ENCODE results near the gene MAN2A1.
"Not testable (repeated sequence)": the region's sequence is repeated elsewhere in the genome, so short reads cannot be mapped to it uniquely, and the experiment has no call there.

MAN2A1 gene

DNA sequence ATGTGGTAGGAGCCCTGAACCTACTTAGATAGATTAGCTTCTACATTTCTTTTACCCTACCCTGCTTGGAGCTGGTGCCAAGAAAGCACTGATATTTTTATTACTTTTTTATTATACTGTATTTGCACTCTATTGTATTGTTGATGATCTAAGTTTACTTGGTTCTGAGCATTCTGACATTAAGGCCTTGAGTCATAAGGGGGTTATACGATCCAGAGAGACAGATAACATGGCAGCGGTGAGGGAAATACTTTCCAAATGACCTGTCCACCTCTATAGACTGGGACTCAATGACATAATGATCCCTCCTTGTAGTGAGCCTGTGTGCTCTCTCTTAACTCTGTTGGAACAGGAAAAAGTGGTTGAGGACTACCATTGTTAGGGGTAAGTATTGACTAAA is 176.3 kb downstream of the MAN2A1 start:
- DNase-seq (ENCODE audit: low read depth, low spot score), result no peak

DNA sequence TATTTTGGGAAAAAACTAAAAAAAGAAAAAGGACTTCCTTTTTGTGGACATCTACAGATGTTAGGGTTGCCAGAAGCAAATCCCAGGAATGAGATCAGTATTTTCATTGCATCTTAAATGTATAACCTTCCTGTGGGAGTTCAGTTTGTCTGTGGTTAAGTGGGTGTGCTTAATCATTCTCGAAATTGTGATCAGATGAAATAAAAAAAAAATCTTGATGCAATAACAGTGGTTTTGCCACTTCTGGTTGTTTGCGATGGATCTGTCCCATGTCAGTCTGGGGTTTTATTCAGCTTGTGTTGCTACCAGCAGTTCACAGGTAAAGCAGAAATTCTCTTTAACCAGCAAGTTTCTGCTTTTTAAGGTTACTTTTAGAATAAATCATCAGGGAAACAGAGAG is 179.0 kb downstream of the MAN2A1 start:
- no peak for DNase-seq (ENCODE audit: low read depth, low spot score)

DNA sequence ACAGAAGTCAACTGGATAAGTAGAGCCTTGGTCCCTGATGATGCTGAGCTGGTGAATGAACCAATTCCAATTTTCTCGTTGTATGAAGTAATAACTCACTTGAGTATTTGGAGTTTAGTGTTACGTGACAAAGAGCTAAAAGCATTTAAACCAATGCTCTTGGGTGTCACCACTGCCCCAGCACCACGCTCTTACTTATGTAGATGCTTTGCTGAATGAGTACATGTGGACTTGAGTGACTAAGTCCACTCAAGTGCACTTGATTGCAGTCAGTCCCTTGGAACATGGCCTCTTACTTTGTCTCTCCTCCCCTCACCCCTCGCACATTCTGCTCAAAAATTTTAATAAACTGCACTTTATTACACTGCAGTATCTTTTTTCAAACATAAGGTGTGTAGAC is 184.0 kb downstream of the MAN2A1 start:
- DNase-seq (ENCODE audit: low read depth, low spot score), result no peak

DNA sequence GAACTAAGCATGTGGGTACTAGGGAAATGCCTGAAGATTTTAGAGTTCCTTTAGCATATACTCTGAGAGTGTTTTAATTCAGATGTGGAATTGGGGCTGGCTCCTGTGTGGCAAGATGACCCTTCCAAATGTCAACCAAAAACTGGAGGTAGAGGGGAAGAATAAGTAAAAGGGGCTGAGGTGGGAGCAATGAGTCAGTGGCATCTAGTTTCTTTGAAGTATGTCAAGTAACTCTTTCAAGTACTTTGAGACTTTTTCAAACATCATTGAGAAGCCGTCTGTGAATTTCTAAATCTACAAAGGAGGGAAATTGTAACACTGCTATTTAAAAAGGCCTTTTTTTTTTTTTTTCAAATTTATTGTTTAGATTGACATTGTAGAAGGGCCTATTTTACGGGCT is 184.4 kb downstream of the MAN2A1 start:
- DNase-seq (ENCODE audit: low read depth, low spot score), result no peak

DNA sequence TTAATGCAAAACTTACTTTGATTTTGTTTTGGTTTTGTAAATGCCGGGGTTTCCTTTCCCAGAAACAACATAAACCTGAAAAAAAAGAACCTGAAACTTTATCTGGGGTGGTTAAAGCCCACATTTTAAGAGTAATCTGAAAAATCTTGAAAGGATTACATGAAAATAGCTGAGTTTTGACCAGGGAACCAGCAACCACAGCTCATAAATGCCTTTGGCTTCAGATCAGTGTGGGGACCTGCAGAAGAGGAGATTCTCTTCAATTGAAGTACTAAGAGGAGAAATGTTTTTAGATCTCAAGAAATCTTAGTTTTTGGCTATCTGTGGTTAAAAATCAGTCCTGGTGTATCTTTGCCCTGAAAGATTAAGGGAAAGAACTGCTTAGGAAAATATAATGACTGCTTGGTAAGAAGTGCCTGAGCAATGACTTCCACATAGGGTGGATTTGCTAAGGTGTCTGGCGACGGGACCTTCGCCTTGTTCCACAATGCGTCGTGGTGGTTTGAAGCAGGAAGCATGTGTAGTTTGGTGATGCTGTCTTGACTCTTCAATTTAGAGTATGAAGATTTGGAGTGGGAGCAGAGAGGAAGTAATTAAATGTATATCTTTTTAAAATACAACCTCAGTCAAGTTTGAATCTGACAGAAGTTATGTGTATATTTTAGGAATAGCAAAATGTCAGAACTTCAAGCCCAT is 186.5 kb downstream of the MAN2A1 start:
- DNase-seq (ENCODE audit: low read depth, low spot score), result no peak

DNA sequence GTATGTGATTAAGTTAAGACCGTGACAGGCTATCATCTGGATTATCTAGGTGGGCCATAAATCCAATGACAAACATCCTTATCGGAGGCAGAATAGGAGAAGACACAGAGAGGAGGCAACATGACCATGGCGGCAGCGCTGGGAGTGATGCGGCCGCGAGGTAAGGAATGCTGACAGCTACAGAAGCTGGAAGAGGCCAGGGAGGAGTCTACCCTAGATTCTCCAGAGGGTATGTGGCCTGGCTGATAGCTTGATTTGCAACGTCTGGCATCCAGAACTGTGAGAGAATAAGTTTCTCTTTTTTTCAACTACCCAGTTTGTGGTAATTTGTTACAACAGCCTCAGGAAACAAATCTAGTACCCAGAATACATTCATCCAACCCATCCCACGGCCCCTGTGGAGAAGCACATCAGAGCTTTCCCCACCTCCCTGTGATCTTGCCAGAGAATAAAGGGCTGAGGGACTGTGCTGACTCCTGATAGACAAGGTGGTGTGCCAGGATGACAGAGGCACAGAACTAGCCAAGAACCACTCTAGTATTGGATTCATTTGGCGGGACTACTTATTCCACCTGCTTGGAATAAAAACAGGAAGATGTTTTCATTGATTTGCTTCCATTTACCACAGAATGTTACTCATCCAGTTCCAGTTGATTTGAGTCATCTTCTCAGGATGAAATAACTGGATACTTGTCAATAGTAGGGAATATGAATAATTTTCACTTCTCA is 187.4 kb downstream of the MAN2A1 start:
- peak; percentile 10 for DNase-seq (ENCODE audit: low read depth, low spot score)

DNA sequence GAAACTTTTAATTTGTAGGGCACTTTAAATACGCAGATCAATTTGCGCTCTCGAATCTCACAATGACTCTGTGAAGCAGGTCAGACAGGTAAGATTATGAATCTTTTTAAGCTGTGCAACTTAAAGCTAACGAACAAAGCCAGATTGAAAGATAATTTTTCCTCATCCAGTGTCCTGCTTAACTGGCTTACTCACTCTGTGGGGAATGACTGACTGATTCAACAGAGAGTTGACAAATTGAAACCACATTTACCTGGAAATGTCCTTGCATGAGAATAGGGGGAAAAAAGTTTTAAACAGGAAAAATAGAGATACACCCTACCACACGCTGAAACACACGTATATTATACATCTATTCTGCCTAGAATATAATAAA is 187.9 kb downstream of the MAN2A1 start:
- DNase-seq (ENCODE audit: low read depth, low spot score), result no peak

DNA sequence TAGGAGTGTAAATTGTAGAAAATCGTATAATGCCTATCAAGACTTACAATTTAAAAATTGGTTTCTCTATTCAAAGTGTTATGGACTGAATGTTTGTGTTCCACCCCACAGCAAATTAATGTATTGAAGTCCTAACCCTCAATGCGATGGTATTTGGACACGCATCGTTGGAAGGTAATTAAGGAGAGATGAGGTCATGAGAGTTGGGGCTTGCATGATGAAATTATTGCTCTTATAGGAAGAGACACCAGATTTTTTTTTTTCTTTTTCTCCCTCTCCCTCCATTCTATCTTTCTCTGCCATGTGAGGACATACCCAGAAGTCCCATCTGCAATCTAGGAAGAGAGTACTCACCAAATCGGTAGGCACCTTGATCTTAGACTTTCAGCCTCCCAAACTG is 189.2 kb downstream of the MAN2A1 start:
- no peak for DNase-seq (ENCODE audit: low read depth, low spot score)

DNA sequence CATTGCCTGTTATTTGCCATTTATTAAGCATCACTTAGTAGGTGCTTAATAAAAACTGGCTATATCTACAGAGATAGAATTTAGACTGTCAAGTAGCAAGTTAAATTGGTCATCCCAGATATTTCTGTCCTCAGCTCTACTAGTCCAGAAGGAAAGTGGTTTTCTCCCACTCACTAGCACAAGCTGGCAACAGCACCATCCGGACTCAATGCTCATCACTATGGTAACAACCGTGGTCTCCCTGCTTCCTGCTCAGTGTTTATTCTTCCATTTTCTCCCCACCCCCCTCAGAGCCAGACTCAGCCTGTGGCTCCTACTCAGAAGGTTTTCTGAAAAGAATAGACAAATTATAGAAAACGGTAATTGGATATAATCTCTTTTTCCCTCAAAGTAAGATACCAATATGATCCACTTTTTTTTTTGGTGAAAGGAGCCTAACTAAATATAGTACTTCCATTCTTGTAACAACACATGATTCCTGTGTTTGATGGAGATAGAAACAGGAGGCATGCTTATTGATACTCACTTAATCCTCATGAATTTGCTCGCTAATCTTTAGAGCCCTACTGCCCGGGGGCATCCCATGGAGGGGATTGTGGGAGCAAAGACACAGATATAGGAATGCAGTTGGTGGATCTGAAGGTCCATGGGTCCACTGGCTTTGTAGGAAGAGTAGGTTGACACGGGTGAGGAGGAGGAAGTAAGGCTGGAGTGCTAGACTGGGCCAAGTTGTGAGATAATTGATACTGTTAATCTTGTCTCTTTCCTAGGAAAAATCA is 191.4 kb downstream of the MAN2A1 start:
- no peak for DNase-seq (ENCODE audit: low read depth, low spot score)

DNA sequence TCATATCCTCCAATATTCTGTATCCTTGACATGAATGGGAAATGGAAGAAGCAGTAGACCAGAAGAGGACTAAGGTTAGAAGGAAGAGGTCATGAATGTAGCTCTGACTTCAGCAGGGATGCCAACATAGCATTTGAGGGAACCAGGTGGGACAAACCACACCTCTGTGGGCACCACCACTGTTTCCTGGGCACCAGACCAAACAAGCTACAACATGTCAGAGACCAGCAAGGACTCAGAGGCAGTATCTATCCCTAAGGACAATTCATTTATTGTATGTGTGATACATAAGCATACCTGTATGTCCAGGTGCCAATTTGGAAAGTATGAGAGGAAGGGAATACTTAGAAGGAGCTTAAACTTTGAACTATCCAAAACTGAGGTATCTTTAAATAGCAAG is 192.8 kb downstream of the MAN2A1 start:
- no peak for DNase-seq (ENCODE audit: low read depth, low spot score)

DNA sequence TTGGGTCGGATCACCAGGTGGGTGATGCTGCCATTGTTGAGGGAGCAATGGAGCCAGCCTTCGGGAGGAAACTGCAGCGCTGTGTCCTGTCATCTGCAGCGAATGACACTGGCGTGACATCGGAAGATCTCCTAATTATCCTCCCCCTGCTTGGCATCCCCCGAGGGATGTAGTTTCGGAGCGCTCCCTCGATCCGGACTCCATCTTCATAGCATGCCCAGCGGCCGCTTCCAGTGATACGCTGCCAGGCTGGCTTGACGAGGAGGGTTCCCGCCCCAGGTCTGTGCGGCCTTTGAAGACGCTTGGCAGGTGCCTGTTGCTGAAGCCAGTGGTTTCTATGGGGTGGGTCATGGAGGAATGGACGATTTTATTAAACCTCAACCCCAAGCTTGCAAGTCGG is 194.9 kb downstream of the MAN2A1 start:
- no peak for DNase-seq (ENCODE audit: low read depth, low spot score)

DNA sequence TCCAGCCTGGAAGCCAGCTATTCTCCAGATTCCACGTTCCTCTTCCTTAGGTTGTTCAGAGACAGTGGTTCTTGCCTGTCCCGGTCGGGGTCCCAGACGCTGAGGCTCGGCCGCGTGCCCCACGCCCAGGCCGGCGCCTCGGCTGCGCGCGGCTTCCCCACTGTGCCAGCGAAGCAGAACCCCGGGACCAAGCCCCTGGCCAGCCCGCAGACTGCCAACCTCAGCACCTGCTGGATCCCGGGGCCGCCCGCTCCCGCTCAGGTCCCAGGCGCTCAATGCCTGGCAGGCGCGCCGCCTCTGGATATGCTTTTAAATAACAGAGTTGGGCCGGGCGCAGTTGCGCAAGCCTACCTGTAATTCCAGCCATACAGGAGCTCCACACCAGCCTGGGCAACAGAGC is 195.5 kb downstream of the MAN2A1 start:
- DNase-seq (ENCODE audit: low read depth, low spot score), result no peak

DNA sequence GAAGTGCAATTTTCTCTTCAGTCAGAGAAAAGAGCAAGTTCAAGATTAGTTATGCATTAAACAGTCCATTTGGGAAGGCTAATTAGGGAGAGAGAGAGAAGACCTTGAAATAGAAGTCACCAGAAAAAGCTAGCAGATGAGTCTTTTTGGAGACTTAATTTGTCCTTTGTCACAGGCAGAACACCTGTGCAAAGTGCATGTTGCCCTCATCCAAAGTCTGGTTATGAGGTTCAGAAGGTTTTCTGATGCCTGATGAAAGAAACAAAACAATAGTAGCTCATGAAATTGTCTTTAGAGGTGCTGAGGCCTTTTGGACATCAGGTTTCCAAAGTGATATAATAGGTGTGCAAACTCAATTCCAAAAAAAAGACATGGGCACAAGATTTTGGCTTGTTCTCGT is 199.3 kb downstream of the MAN2A1 start:
- no peak for DNase-seq (ENCODE audit: low read depth, low spot score)

DNA sequence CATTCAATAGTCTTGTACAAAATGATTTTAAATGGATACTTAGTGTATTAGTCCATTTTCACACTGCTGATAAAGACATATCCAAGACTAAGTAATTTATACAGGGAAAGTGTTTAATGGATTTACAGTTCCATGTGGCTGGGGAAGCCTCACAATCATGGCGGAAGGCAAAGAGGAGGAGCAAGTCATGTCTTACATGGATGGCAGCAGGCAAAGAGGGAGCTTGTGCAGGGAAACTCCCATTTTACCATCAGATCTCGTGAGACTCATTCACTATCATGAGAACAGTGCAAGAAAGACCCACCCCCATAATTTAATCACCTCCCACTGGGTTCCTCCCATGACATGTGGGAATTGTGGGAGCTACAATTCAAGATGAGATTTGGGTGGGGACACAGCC is 203.5 kb downstream of the MAN2A1 start:
- not testable (repeated sequence) for DNase-seq (ENCODE audit: low read depth, low spot score)

DNA sequence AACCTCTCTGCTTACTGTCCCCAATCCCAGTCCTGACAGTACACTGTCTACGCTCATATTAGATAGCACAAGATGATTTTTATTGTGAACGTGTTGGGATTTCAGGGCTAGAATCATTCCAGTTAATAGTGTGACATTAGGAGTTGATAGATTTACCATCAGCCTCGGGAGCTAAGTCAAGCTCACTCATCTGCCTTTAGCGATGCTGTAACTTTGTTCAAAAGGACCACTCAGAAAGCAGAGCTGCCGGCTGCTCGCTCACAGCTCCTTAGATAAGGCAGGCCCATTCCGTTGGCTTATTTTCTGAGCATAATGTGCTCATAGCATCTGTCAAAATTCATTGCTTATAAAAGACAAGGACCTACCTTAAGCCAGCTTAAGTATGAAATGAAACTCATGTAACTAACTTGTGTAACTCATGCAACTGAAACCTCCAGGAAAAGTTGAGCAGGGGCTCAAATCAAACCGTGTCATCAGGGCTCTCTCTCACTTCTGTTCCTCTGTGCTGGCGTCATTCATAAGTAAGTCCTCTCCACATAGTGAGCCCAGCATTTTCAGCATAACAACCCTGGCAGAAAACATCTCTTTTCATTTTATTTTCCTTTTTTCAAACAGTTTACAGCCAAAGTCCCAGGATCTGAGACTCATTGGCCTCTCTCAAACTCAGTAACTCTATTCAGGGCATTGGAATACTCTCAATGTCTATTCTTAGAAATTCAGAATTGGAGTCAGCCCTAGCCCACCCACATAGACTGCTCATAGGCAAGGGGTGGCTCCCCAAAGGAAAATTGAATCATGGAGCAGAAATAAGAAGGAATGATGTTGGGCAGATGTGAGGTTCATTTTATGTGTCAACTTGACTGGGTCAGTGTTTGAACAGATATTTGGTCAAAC is 208.8 kb downstream of the MAN2A1 start:
- DNase-seq (ENCODE audit: low read depth, low spot score), result no peak

DNA sequence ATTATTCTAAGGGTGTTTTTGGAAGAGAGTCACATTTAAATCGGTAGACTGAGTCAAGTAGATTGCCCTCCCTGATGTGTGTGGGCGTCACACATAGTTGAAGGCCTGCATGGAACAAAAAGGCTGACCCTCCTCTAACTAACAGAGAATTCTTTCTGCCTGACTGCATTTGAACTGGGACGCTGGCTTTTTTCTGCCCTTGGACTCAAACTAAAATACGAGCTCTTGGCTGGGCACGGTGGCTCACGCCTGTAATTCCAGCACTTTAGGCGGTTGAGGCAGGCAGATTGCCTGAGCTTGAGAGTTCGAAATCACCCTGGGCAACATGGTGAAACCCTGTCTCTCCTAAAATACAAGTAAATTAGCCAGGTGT is 209.4 kb downstream of the MAN2A1 start:
- DNase-seq (ENCODE audit: low read depth, low spot score), result no peak

DNA sequence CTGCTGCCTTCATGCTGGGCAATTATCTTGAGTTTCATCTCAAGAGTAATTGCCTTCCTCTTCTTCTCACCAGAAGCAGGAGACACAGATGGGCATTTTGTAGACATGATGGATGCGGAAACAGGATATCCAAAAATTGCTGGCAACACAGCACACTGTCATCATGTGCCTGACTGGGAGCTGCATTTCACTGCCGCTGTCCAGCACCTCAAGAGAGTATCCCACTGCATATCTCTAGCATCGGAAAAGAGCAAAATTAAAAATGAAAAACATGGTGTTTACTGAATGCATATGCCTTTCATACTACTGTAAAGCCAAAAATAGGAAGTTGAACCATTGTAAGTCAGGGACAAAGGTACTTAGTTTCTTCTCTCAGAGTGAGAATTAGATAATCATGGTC is 210.7 kb downstream of the MAN2A1 start:
- DNase-seq (ENCODE audit: low read depth, low spot score), result no peak

DNA sequence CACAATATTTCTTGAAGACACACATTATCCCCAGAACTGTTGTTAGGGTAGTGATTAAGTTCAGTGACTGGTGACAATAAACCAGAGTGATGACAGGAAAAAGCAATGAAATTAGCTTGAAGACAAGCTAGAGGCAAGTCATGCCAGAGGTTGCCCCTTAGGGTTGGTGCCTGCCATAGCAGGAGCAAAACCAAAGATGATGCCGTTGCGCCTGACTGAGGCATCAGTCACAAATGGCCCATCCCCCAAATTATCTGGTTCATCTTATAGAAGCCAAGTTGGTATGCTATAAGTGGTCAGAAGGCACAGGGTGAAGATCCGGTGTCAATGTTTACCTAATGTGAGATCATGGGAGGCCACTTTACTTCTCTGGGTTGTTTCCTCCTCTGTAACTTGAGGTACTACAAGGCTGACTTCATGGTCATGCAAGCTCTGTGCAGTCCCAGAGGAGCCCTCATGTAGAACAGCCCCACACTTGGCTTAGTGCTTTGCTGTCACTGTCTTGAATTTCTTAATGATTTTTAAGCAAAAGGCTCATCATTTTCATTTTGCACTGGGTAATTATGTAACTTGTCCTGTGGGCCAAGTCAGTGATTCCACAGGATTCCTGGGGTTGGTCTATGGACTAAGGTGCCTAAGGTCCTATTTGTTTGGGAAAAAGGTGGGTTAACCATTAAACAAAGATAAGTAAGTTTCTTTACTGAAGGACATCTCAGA is 211.3 kb downstream of the MAN2A1 start:
- DNase-seq (ENCODE audit: low read depth, low spot score), result no peak

DNA sequence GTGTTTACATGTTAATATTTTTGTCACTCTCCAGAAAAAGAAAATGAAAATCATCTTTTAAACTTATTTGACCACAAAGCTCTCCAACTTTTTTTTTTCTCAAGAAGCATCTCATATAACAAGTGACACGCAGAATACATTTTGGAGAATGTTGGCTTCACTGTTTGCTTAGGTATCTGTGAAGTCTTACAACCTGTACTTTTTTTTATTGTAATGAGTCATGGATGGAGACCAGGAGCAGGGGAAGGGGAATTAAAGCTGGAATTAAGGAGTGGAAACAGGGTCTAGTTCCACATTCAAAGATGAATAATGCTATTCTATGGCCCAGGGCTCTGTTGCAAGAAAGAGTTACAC is 211.9 kb downstream of the MAN2A1 start:
- DNase-seq (ENCODE audit: low read depth, low spot score), result no peak

DNA sequence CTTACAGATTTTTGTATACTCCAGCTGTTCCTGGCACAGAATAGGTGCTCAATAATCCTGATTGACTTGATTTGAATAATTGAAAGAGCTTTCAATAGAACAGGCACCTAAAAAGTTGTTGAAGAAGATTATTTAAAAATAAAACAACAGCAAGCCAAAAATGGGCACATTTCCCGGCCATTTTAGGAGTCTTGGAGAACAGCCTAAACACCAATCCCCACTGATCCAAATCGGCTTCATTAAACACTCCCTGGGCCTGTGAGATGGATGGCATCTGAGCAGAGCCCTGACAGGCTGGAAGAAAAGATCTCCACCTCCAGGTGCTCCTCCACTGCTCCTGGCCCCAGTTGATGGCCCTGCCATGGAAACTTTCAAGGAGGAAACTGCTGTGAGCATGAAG is 213.3 kb downstream of the MAN2A1 start:
- no peak for DNase-seq (ENCODE audit: low read depth, low spot score)

DNA sequence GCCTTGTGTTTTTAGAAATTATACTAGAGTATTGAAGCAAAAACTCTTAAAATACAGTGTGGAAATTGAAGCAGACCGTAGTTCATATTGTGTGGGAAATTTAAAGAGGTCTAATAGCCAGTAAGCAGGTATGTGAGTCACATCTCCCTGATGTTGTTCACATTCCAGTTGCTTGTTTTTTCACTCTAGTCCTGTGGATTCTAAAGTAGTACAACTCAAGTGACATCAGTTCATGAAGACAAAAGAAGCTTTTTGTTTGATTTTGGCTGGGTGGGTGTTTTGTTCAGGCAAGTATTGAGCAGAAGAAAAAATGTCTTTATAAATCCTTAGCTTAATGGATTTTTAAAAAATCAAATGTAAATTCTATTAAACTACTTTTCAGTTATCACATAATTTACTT is 216.2 kb downstream of the MAN2A1 start:
- DNase-seq (ENCODE audit: low read depth, low spot score), result no peak

Measured in ELF-1 (cell line).